ENCODE results near the gene CHCHD3. TPM values are rescaled to one million over a fixed set of nuclear protein-coding genes. Genes with fewer than 3 reads are reported as not detected.

The CHCHD3 gene
- total RNA-seq, 1 donor, result 104 TPM

GRCh38 chr7:132804849-132805485, 276.9 kb downstream of the CHCHD3 start:
- no peak for DNase-seq (ENCODE audit: low read depth)
- no peak overlapping the region for H3K4me3 ChIP-seq (ENCODE audit: low read depth, low read length)
- TF ChIP-seq CTCF (IDR thresholded peaks at IDR 0.05; ENCODE audit: insufficient read depth, low read depth, low read length), result no peak

GRCh38 chr7:132800522-132800921, 281.4 kb downstream of the CHCHD3 start:
- no peak for TF ChIP-seq CTCF (IDR thresholded peaks at IDR 0.05; ENCODE audit: insufficient read depth, low read depth, low read length)
- H3K4me3 ChIP-seq (ENCODE audit: low read depth, low read length), result no peak overlapping the region
- DNase-seq (ENCODE audit: low read depth), result no peak

DNA sequence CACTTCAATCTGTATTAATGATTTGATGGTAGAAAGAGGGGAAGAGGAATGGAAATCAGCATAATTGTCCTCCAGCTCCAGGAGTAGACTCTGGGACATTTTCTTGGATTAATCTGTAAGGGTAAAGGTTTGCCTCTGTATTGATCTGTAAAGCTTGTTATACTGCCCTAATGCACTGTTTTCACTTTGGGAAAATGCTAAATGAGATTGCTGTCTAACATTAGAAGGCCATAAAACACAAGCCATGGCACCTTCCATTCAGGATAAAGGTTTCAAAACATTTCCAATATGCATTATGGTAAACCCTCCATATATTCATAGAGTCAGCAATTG, 282.8 kb downstream of the CHCHD3 start:
- no peak for DNase-seq (ENCODE audit: low read depth)
- H3K4me3 ChIP-seq (ENCODE audit: low read depth, low read length), result no peak overlapping the region
- no peak for TF ChIP-seq CTCF (IDR thresholded peaks at IDR 0.05; ENCODE audit: insufficient read depth, low read depth, low read length)

- DNase-seq (ENCODE audit: low read depth), result no peak
- no peak for TF ChIP-seq CTCF (IDR thresholded peaks at IDR 0.05; ENCODE audit: insufficient read depth, low read depth, low read length)
- no peak overlapping the region for H3K4me3 ChIP-seq (ENCODE audit: low read depth, low read length)
Measured at GRCh38 chr7:132797152-132797551, 284.7 kb downstream of the CHCHD3 start.

DNA sequence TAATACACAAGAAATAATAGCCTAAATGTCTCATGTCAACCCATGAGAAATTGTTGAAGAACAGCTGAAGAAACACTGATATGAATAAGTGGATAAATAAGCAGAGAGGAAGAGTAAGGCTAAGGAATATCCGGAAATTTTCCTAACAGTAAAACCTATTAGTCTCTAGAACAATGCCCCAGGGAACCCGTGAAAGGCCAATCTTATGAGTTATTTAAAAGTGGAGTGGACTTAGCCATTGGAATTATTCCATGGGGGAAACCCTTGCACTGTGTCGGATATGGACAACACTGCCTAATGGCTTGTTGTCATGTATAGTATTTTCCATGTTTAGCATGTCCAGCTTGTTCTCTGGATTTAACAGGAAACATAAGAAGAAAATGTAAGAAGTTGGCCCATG, 288.4 kb downstream of the CHCHD3 start:
- no peak for TF ChIP-seq CTCF (IDR thresholded peaks at IDR 0.05; ENCODE audit: insufficient read depth, low read depth, low read length)
- no peak for DNase-seq (ENCODE audit: low read depth)
- no peak overlapping the region for H3K4me3 ChIP-seq (ENCODE audit: low read depth, low read length)

DNA sequence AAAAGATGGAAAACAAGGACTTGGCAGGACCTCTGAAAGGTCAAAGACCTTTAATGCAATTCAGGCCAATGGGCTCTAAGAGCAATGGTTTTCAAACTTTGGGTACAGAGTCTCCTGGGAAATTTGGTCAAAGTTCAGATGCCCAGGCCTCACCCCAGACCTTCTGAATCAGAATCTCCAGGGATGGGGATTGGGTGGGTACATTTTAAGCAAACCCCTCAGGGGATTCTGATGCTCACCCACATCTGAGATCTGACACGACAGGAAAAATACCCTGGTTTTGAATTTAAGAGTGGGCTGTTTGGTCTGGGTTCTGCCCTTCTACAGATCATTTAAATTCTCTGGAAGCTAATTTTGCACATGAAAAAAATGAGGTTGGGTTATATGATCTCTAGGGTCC, 290.9 kb downstream of the CHCHD3 start:
- no peak for DNase-seq (ENCODE audit: low read depth)
- no peak overlapping the region for H3K4me3 ChIP-seq (ENCODE audit: low read depth, low read length)
- no peak for TF ChIP-seq CTCF (IDR thresholded peaks at IDR 0.05; ENCODE audit: insufficient read depth, low read depth, low read length)

- TF ChIP-seq CTCF (IDR thresholded peaks at IDR 0.05; ENCODE audit: insufficient read depth, low read depth, low read length), result no peak
- DNase-seq (ENCODE audit: low read depth), result no peak
- no peak overlapping the region for H3K4me3 ChIP-seq (ENCODE audit: low read depth, low read length)
Measured at GRCh38 chr7:132790104-132790503, 291.8 kb downstream of the CHCHD3 start.

All from fibroblast of villous mesenchyme (primary cell).